GM18517 (cell line): ENCODE data around the gene MARVELD3.

Experiments
- ATAC-seq: cut with Tn5 transposase; IDR thresholded peaks from one replicate; pipeline ENCODE4 v1.9.1; 2021; ENCODE audit warnings: mild to moderate bottlenecking, moderate library complexity; ENCODE audit not compliant: unreplicated experiment

MARVELD3 gene

DNA sequence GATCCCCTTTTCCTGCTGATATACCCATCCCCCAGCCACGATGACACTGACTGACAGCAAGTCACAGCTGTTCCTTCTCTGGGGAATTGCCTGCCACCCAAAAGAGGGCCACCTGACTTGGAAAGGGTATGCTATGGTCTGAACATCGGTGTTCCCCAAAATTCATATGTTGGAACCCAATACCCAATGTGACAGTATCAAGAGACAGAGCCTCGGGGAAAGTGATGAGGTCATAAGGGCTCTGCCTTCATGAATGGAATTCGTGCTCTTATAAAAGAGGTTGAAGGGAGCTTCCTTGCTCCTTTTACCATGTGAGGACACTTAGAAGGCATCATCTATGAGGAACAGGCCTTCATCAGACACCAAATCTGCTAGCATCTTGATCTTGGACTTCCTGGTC is 7.6 kb upstream of the MARVELD3 start:
- ATAC-seq: no peak

- no peak for ATAC-seq
These were observed 3.9 kb upstream of the MARVELD3 start for GRCh38 chr16:71622088-71622487.

DNA sequence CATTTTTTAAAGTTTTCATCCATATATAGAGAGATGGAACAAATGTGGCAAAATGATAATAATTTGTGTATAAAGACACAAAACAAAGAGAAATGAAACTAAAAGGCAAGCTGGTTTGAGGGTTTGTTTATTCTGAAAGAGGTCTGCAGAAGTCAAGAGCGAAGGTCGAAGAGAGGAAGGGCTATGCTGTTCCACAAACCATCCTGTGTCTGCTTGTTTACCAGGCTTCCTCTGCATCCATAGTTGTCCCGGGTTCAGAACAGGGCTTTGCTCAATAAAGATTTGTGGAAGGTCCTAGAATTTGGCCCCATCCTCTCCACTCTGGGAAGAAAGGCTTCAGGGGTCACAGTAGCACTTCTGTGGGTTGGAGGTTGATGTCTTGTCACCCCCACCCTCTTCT is 2.4 kb upstream of the MARVELD3 start:
- ATAC-seq: no peak

DNA sequence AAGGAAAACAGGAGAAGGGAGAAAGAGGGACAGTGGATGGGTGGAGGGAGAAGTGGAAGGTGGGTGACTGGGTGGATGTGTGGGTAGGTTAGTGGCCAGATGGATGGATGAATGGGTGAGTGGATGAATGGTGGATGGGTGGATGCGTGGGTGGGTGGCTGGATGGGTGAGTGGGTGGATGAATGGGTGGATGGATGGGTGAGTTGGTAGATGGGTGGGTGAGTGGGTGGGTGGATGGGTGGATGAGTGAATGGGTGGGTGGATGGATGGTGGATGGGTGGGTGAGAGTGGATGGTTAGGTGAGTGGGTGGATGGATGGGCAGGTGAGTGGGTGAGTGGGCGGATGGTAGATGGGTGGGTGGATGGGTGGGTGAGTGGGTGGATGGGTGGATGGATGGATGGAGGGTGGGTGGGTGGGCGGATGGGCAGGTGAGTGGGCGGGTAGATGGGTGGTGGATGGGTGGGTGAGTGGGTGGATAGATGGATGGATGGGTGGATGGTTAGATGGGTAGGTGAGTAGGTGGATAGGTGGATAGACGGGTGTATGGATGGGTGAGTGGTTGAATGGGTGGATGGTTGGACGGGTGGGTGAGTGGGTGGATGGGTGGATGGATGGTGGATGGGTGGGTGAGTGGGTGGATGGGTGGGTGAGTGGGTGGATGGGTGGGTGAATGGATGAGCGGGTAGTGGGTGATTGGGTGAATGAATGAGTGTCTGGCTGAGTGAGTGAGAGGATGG is 702 bp upstream of the MARVELD3 start:
- ATAC-seq: no peak

GRCh38 chr16:71626858-71627213 is 852 bp downstream of the MARVELD3 start:
- no peak for ATAC-seq

GRCh38 chr16:71627731-71628181 is 1.8 kb downstream of the MARVELD3 start:
- no peak for ATAC-seq

GRCh38 chr16:71628810-71629209 is 2.8 kb downstream of the MARVELD3 start:
- ATAC-seq: no peak

GRCh38 chr16:71629278-71630016 is 3.5 kb downstream of the MARVELD3 start:
- no peak for ATAC-seq

DNA sequence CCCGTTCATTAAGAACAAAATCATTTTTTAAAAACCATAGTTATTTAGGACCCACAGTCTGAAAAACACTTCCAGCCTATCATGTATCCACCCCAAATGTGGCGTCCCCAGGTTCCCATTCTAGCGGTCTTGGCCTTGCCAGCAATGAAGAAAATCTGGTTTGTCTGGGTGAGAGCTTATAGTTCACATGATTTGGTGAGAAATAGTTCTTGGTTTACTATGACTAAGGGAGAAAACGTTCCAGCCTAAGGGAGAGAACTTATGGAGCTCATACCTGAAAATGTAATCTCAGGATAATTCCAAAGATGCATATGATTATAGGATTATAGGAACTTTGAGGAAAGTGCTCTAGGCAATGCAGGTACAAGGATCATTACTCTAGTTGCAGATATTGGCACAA is 4.8 kb downstream of the MARVELD3 start:
- no peak for ATAC-seq

- ATAC-seq: no peak
These were observed 5.8 kb downstream of the MARVELD3 start for GRCh38 chr16:71631776-71632175.

GRCh38 chr16:71635632-71636031 is 9.6 kb downstream of the MARVELD3 start:
- no peak for ATAC-seq

- no peak for ATAC-seq
These were observed 11.4 kb downstream of the MARVELD3 start for GRCh38 chr16:71637398-71637797.

GRCh38 chr16:71645450-71645849 is 19.5 kb downstream of the MARVELD3 start:
- ATAC-seq: no peak

- no peak for ATAC-seq
These were observed 21.4 kb downstream of the MARVELD3 start for GRCh38 chr16:71647391-71647790.

- no peak for ATAC-seq
These were observed 22.2 kb downstream of the MARVELD3 start for GRCh38 chr16:71648162-71648561.

DNA sequence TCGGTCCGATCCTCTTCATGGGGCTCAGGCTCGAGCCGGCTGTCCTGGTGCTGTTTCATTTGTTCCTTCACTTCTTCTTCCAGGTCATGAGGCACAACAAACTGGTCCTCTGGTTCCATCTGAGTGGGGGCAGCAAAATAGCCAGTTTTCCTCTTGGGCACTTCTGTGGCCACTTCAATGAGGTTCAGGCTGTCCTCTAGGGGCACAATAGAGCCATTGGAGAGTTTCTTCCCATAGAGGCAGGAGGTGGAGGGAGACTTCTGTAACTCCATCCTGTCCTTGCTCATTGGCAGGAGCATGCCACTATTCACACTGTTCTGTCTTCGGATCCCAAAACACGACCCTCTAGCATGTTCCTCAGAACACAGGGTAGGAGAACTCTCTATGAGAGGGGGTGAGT is 22.9 kb downstream of the MARVELD3 start:
- no peak for ATAC-seq

- ATAC-seq: no peak
These were observed 23.7 kb downstream of the MARVELD3 start for GRCh38 chr16:71649704-71650103.

DNA sequence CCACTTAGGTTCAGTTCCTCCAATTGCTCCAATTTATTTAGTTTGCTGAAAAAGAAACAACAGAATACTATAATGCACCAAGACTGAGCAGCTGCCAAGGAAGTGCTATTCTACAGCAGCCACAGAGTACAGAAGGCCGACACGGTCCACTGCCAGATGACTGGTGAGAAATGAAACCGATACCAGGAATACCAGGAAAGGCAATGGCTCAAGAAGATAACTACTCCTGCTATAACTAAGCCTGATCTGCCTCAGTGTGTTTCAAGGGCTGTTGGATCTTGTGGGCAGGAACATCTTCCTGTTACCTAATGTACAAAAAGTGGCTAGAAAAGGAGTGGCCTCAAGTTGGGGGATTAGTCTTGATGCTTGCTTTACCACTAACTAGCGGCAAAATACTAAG is 32.8 kb downstream of the MARVELD3 start:
- ATAC-seq: no peak

GRCh38 chr16:71659471-71659870 is 33.5 kb downstream of the MARVELD3 start:
- ATAC-seq: no peak

DNA sequence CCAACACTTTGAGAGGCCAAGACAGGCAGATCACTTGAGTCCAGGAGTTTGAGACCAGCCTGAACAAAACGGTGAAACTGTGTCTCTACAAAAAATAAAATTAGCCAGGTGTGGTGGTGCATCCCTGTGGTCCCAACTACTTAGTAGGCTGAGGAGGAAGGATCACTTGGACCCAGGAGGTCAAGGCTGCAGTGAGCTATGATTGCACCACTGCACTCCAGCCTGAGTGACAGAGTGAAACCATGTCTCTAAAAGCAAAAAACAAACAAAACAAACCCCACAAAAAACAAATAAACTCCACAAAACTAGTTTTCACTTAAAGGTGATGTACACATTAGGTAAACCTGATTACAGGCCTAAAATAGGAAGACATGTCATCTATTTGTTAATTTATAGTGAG is 40.3 kb downstream of the MARVELD3 start:
- ATAC-seq: no peak

- ATAC-seq: no peak
These were observed 41.1 kb downstream of the MARVELD3 start for GRCh38 chr16:71666928-71667707.
